ENCODE results near the gene TOR2A.

The TOR2A gene

GRCh38 chr9:127693697-127694096, 41.4 kb downstream of the TOR2A start:
- DNase-seq, result no peak

GRCh38 chr9:127693143-127693542, 42.0 kb downstream of the TOR2A start:
- DNase-seq, result no peak

- DNase-seq, result no peak
Measured at GRCh38 chr9:127692071-127692470, 43.0 kb downstream of the TOR2A start.

GRCh38 chr9:127690735-127691134, 44.4 kb downstream of the TOR2A start:
- DNase-seq, result no peak

GRCh38 chr9:127689329-127690000, 45.6 kb downstream of the TOR2A start:
- DNase-seq, result no peak

- no peak for DNase-seq
Measured at GRCh38 chr9:127686461-127687393, 48.4 kb downstream of the TOR2A start.

- no peak for DNase-seq
Measured at GRCh38 chr9:127684576-127684975, 50.5 kb downstream of the TOR2A start.

- no peak for DNase-seq
Measured at GRCh38 chr9:127683723-127684122, 51.4 kb downstream of the TOR2A start.

- no peak for DNase-seq
Measured at GRCh38 chr9:127682351-127683136, 52.5 kb downstream of the TOR2A start.

All from CD4-positive, alpha-beta T cell treated with Interleukin-12 subunit alpha and Interleukin-12 subunit beta, for 1 hour (primary cell).